ENCODE data around the gene PNISR.

DNA sequence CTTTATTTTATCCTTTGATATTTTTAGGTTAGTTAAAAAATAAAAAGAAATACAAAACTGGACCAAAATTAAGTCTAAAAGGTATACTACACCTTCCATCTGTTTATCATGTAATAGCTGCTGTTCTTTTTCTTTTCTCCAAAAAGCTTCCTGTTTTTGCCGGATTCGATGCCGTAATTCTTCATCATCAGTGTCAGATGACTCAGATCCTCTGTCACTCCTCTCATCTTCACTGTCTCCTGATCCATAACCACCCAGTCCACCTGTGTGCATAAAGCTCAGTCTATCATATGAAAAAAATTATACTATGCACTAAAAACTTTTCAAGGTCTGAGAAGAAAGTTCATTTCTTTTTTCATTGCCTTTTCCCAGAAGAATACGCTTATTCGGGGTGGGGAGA is 22.7 kb downstream of the PNISR start:
- TF ChIP-seq, protein P1, sequence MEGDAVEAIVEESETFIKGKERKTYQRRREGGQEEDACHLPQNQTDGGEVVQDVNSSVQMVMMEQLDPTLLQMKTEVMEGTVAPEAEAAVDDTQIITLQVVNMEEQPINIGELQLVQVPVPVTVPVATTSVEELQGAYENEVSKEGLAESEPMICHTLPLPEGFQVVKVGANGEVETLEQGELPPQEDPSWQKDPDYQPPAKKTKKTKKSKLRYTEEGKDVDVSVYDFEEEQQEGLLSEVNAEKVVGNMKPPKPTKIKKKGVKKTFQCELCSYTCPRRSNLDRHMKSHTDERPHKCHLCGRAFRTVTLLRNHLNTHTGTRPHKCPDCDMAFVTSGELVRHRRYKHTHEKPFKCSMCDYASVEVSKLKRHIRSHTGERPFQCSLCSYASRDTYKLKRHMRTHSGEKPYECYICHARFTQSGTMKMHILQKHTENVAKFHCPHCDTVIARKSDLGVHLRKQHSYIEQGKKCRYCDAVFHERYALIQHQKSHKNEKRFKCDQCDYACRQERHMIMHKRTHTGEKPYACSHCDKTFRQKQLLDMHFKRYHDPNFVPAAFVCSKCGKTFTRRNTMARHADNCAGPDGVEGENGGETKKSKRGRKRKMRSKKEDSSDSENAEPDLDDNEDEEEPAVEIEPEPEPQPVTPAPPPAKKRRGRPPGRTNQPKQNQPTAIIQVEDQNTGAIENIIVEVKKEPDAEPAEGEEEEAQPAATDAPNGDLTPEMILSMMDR (IDR thresholded peaks at IDR 0.05), result no peak
- TF ChIP-seq EZH2 (IDR thresholded peaks at IDR 0.05), result no peak
- no peak for TF ChIP-seq EZH2phosphoT487 (IDR thresholded peaks at IDR 0.05)
